HEK293 (cell line): Measurements from ENCODE around the gene SNX4.

Experiments
- KLF16 ChIP-seq: fragments of 450-650 bp; formaldehyde crosslinking; IDR thresholded peaks from 2 replicates; pipeline ENCODE4 v1.5.1; 2017; ENCODE audit warnings: missing biosample characterization, missing genetic modification characterization
- ZNF600 ChIP-seq: fragments of 450-650 bp; formaldehyde crosslinking; IDR thresholded peaks from 2 replicates; pipeline ENCODE4 v1.5.1; 2016; ENCODE audit warnings: missing biosample characterization, missing genetic modification characterization
- TF ChIP-seq, protein P1 (sequence below): fragments of 450-650 bp; formaldehyde crosslinking; IDR thresholded peaks from 2 replicates; pipeline ENCODE4 v1.5.1; 2016; ENCODE audit warnings: missing biosample characterization, missing genetic modification characterization
- TF ChIP-seq, protein P2 (sequence below): fragments of 450-650 bp; formaldehyde crosslinking; IDR thresholded peaks from 2 replicates; pipeline ENCODE4 v1.5.1; 2017; ENCODE audit warnings: missing biosample characterization, mild to moderate bottlenecking, missing genetic modification characterization, moderate library complexity

DNA sequence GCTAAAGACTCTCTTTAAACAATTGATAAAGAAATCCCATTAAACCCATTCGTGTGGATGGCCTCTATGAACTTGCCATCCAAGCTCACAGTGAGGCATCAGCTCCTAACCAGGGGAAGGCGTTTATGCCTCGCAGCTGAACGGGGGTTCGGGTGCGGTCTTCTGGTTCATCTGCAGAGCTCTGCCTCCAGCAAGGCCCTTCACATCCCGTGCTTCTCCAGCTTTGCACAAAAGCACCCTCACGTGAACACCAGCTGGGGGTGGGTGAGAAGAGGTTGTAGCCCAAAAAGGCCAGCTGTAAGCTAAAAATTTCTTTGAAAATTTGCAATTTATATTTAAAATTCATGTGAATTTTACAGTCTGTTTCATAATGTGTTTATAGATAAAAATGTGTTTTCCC lies 105.3 kb downstream of the SNX4 start:
- TF ChIP-seq ZNF600 (tag by site-specific recombination) (no peak), KLF16 (no peak)
- TF ChIP-seq, protein P1, sequence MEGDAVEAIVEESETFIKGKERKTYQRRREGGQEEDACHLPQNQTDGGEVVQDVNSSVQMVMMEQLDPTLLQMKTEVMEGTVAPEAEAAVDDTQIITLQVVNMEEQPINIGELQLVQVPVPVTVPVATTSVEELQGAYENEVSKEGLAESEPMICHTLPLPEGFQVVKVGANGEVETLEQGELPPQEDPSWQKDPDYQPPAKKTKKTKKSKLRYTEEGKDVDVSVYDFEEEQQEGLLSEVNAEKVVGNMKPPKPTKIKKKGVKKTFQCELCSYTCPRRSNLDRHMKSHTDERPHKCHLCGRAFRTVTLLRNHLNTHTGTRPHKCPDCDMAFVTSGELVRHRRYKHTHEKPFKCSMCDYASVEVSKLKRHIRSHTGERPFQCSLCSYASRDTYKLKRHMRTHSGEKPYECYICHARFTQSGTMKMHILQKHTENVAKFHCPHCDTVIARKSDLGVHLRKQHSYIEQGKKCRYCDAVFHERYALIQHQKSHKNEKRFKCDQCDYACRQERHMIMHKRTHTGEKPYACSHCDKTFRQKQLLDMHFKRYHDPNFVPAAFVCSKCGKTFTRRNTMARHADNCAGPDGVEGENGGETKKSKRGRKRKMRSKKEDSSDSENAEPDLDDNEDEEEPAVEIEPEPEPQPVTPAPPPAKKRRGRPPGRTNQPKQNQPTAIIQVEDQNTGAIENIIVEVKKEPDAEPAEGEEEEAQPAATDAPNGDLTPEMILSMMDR (tag by site-specific recombination) = no peak
- TF ChIP-seq, protein P2, sequence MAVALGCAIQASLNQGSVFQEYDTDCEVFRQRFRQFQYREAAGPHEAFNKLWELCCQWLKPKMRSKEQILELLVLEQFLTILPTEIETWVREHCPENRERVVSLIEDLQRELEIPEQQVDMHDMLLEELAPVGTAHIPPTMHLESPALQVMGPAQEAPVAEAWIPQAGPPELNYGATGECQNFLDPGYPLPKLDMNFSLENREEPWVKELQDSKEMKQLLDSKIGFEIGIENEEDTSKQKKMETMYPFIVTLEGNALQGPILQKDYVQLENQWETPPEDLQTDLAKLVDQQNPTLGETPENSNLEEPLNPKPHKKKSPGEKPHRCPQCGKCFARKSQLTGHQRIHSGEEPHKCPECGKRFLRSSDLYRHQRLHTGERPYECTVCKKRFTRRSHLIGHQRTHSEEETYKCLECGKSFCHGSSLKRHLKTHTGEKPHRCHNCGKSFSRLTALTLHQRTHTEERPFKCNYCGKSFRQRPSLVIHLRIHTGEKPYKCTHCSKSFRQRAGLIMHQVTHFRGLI (tag by site-specific recombination) = no peak
